Neural cell (in vitro differentiated cells): ENCODE data around the gene AGAP2. TPM values are rescaled to one million over a fixed set of nuclear protein-coding genes. Genes with fewer than 3 reads are reported as not detected.

ENCODE experiments used
- H2AFZ ChIP-seq: fragments of 200-600, 300-800 bp; sonication (generic), shearing (Covaris generic); 2 replicates; pipeline ENCODE4 v1.6.0; 2014; ENCODE audit warnings: low read depth, mild to moderate bottlenecking, antibody characterized with exemption, low read length, moderate library complexity
- H3F3A ChIP-seq: fragments of 200-600 bp; shearing (Covaris generic); 2 replicates; pipeline ENCODE4 v1.6.1; 2016; ENCODE audit warnings: mild to moderate bottlenecking, moderate library complexity, mixed read lengths, antibody characterized with exemption, low read length; ENCODE audit not compliant: insufficient read depth, poor library complexity, severe bottlenecking
- H3K27ac ChIP-seq: fragments of 200-600, 300-800 bp; sonication (generic), shearing (Covaris generic); 2 replicates; pipeline ENCODE4 v1.5.1; 2014; ENCODE audit warnings: mild to moderate bottlenecking, low read length, moderate library complexity
- H3K27me3 ChIP-seq: fragments of 300-800, 200-600 bp; sonication (generic), shearing (Covaris generic); 2 replicates; pipeline ENCODE4 v1.6.0; 2014; ENCODE audit warnings: mild to moderate bottlenecking, low read depth, low read length, moderate library complexity; ENCODE audit not compliant: insufficient read depth
- H3K36me3 ChIP-seq: fragments of 300-800, 200-600 bp; sonication (generic), shearing (Covaris generic); 2 replicates; pipeline ENCODE4 v1.5.1; 2014; ENCODE audit warnings: mild to moderate bottlenecking, antibody characterized with exemption, low read length, moderate library complexity; ENCODE audit not compliant: insufficient read depth
- H3K4me2 ChIP-seq: fragments of 300-800, 200-600 bp; sonication (generic), shearing (Covaris generic); 2 replicates; pipeline ENCODE4 v1.6.0; 2014; ENCODE audit warnings: mild to moderate bottlenecking, low read length
- H3K4me3 ChIP-seq: fragments of 300-800, 200-600 bp; sonication (generic), shearing (Covaris generic); 2 replicates; pipeline ENCODE4 v1.5.1; 2014; ENCODE audit warnings: mild to moderate bottlenecking, low read length, moderate library complexity
- H3K79me2 ChIP-seq: fragments of 200-600 bp; shearing (Covaris generic); replicated peaks from 2 replicates; pipeline ENCODE4 v1.6.0; 2014; ENCODE audit warnings: mild to moderate bottlenecking, low read length, moderate library complexity; ENCODE audit not compliant: insufficient read depth
- H3K9ac ChIP-seq: fragments of 300-800, 200-600 bp; sonication (generic), shearing (Covaris generic); 2 replicates; pipeline ENCODE4 v1.6.1; 2016; ENCODE audit warnings: mild to moderate bottlenecking, low read length, mixed read lengths
- H3K9me2 ChIP-seq: fragments of 200-600 bp; shearing (Covaris generic); 2 replicates; pipeline ENCODE4 v1.6.1; 2016; ENCODE audit warnings: mild to moderate bottlenecking, low read length, mixed read lengths; ENCODE audit not compliant: insufficient read depth
- H3K9me3 ChIP-seq: fragments of 200-600, 300-800 bp; sonication (generic), shearing (Covaris generic); 2 replicates; pipeline ENCODE4 v1.6.1; 2016; ENCODE audit warnings: mild to moderate bottlenecking, mixed run types, low read length, moderate library complexity, mixed read lengths
- H4K20me1 ChIP-seq: fragments of 200-600 bp; shearing (Covaris generic); 2 replicates; pipeline ENCODE4 v1.6.1; 2016; ENCODE audit warnings: mild to moderate bottlenecking, mixed run types; ENCODE audit not compliant: insufficient read depth
- EP300 ChIP-seq: fragments of 450-650 bp; conservative IDR thresholded peaks from 2 replicates; pipeline ENCODE4 v1.6.1; 2014; ENCODE audit warnings: antibody characterized with exemption, mild to moderate bottlenecking, moderate library complexity; ENCODE audit not compliant: poor library complexity, severe bottlenecking
- EZH2 ChIP-seq: fragments of 200-600, 300-800 bp; shearing (Covaris generic), sonication (generic); IDR thresholded peaks from 2 replicates; pipeline ENCODE4 v1.6.1; 2014; ENCODE audit warnings: antibody characterized with exemption, low read length, borderline replicate concordance, mild to moderate bottlenecking; ENCODE audit not compliant: insufficient read depth, poor library complexity, severe bottlenecking
- MXI1 ChIP-seq: fragments of 450-650 bp; conservative IDR thresholded peaks from 2 replicates; pipeline ENCODE4 v1.6.1; 2014; ENCODE audit warnings: antibody characterized with exemption, mild to moderate bottlenecking; ENCODE audit not compliant: poor library complexity, severe bottlenecking
- POLR2AphosphoS5 ChIP-seq: IDR thresholded peaks from 2 replicates; pipeline ENCODE4 v1.6.1; 2012
- RAD21 ChIP-seq: fragments of 450-650 bp; conservative IDR thresholded peaks from 2 replicates; pipeline ENCODE4 v1.6.1; 2014; ENCODE audit warnings: antibody characterized with exemption, mild to moderate bottlenecking, moderate library complexity
- SMC3 ChIP-seq: fragments of 450-650 bp; conservative IDR thresholded peaks from 2 replicates; pipeline ENCODE4 v1.6.1; 2014; ENCODE audit warnings: antibody characterized with exemption, mild to moderate bottlenecking, moderate library complexity; ENCODE audit not compliant: poor library complexity
- TAF1 ChIP-seq: IDR thresholded peaks from 2 replicates; pipeline ENCODE4 v1.6.1; 2012; ENCODE audit warnings: low read depth
- polyA plus RNA-seq: library from polyadenylated mRNA; depleted of rRNA; stranded (reverse); fragments of >200 nt; gene quantifications from 2 replicates; pipeline ENCODE4 v1.2.3, GENCODE V29; 2014
- TF ChIP-seq, protein P1 (sequence below): IDR thresholded peaks from 2 replicates; pipeline ENCODE4 v1.6.1; 2012; ENCODE audit warnings: borderline replicate concordance
- TF ChIP-seq, protein P2 (sequence below): fragments of 450-650 bp; IDR thresholded peaks from 2 replicates; pipeline ENCODE4 v1.5.1; 2014; ENCODE audit warnings: antibody characterized with exemption, mild to moderate bottlenecking, moderate library complexity; ENCODE audit not compliant: poor library complexity, severe bottlenecking

The AGAP2 gene
- polyA plus RNA-seq, 1 donor from 2014 or later, result 19.3 TPM

DNA sequence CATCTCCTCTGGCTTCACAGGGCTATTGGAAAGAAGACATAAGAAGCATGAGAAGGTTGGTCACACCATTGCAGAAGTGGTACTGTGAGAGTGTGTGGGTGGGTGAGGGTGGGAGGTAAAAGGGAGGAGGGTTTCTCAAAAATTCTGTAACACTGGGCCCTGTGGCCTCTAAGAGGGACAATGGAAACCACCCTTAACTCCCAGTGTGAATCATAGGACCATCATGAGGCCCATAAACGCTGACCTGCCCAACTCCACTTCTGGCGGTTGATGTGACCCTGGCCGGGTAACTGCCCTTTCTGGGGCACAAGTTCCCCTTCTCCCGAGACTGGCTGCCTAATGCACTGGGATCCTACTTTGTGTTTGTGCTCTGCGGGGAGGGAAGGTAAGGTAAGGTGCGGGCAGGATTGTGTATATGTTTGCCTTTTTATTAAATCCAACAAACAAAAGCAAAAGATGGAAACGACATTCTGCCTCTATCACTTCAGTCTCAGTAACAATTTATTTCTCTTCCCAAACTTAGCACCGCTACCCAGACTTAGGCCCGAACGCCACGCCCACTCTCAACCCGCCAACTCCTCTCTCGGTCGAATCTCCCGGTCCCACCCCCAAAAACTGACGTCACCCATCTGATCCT lies 32.8 kb upstream of the AGAP2 start:
- Histone ChIP-seq H3K36me3 (no peaks in the 10 kb centered on the region), H3K27ac (peak overlapping the region; percentile 57), H2AFZ (peak overlapping the region; percentile 90), H3K79me2 (no peaks in the 10 kb centered on the region), H3F3A (no peaks in the 10 kb centered on the region), H3K4me2 (peak overlapping the region; percentile 79), H3K27me3 (peaks cover 14% of the 10 kb centered on the region), H4K20me1 (no peaks in the 10 kb centered on the region), H3K4me3 (peak overlapping the region; percentile 76), H3K9me2 (no peaks in the 10 kb centered on the region), H3K9me3 (no peaks in the 10 kb centered on the region), H3K9ac (peak overlapping the region; percentile 70)
- TF ChIP-seq POLR2AphosphoS5, result no peak
- no peak for TF ChIP-seq SMC3
- TF ChIP-seq EP300, result no peak
- TF ChIP-seq, protein P1, sequence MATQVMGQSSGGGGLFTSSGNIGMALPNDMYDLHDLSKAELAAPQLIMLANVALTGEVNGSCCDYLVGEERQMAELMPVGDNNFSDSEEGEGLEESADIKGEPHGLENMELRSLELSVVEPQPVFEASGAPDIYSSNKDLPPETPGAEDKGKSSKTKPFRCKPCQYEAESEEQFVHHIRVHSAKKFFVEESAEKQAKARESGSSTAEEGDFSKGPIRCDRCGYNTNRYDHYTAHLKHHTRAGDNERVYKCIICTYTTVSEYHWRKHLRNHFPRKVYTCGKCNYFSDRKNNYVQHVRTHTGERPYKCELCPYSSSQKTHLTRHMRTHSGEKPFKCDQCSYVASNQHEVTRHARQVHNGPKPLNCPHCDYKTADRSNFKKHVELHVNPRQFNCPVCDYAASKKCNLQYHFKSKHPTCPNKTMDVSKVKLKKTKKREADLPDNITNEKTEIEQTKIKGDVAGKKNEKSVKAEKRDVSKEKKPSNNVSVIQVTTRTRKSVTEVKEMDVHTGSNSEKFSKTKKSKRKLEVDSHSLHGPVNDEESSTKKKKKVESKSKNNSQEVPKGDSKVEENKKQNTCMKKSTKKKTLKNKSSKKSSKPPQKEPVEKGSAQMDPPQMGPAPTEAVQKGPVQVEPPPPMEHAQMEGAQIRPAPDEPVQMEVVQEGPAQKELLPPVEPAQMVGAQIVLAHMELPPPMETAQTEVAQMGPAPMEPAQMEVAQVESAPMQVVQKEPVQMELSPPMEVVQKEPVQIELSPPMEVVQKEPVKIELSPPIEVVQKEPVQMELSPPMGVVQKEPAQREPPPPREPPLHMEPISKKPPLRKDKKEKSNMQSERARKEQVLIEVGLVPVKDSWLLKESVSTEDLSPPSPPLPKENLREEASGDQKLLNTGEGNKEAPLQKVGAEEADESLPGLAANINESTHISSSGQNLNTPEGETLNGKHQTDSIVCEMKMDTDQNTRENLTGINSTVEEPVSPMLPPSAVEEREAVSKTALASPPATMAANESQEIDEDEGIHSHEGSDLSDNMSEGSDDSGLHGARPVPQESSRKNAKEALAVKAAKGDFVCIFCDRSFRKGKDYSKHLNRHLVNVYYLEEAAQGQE, result no peak
- no peak for TF ChIP-seq MXI1
- TF ChIP-seq EZH2, result no peak
- TF ChIP-seq, protein P2, sequence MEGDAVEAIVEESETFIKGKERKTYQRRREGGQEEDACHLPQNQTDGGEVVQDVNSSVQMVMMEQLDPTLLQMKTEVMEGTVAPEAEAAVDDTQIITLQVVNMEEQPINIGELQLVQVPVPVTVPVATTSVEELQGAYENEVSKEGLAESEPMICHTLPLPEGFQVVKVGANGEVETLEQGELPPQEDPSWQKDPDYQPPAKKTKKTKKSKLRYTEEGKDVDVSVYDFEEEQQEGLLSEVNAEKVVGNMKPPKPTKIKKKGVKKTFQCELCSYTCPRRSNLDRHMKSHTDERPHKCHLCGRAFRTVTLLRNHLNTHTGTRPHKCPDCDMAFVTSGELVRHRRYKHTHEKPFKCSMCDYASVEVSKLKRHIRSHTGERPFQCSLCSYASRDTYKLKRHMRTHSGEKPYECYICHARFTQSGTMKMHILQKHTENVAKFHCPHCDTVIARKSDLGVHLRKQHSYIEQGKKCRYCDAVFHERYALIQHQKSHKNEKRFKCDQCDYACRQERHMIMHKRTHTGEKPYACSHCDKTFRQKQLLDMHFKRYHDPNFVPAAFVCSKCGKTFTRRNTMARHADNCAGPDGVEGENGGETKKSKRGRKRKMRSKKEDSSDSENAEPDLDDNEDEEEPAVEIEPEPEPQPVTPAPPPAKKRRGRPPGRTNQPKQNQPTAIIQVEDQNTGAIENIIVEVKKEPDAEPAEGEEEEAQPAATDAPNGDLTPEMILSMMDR, result no peak
- TF ChIP-seq RAD21, result no peak
- no peak for TF ChIP-seq TAF1

DNA sequence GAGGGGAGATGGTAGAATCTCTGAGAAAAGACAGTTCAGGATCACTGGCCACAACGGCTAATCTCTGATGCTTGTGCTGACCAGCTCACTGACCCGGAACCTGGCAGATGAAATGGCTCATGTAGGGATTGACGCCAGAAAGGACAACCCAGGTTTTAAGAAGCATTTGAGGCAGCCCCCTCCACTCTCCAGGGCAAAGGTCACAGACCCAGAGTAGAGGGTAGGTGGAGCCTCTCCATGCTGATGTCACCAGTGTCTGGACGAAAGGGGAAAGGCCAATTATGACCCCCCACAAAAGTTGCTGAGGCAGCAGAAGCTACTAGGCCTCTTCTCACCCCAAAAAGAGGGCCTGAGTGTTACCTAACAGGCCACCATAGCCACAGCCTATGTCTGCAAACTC lies 32.2 kb upstream of the AGAP2 start:
- Histone ChIP-seq H3K36me3 (no peaks in the 10 kb centered on the region), H3K9ac (no peak overlapping the region), H3K79me2 (no peaks in the 10 kb centered on the region), H3K27ac (no peak overlapping the region), H3F3A (no peaks in the 10 kb centered on the region), H3K27me3 (peaks cover 20% of the 10 kb centered on the region), H2AFZ (no peak overlapping the region), H3K4me3 (no peak overlapping the region), H3K9me2 (no peaks in the 10 kb centered on the region), H4K20me1 (no peaks in the 10 kb centered on the region), H3K4me2 (no peak overlapping the region), H3K9me3 (no peaks in the 10 kb centered on the region)
- TF ChIP-seq EZH2 (no peak), RAD21 (no peak), MXI1 (no peak), SMC3 (no peak), EP300 (no peak), POLR2AphosphoS5 (no peak), TAF1 (no peak)
- TF ChIP-seq, protein P2, result no peak
- TF ChIP-seq, protein P1, result no peak
